Hematopoietic multipotent progenitor cell treated with erythropoietin and hydrocortisone succinate and interleukin-3 and kit ligand, for 4 days (in vitro differentiated cells): ENCODE measurements around the gene SNCB.

Experiments
- DNase-seq: peaks from one replicate; pipeline ENCODE4 v3.0.0-alpha.2; 2015

SNCB gene

GRCh38 chr5:176629853-176630680, at the start of gene SNCB, which contains the start of gene EIF4E1B:
Gene SNCB (minus strand): TSS chr5:176630534. CDS start chr5:176629654, 880 bp downstream.
Gene EIF4E1B (plus strand): TSS chr5:176630675. CDS start chr5:176642788, 12,113 bp downstream.
- DNase-seq, result peak; percentile 67

GRCh38 chr5:176679365-176680225, 49.3 kb upstream of the SNCB start:
- no peak for DNase-seq

GRCh38 chr5:176678584-176678983, 48.2 kb upstream of the SNCB start:
- no peak for DNase-seq

GRCh38 chr5:176677209-176677939, 47.0 kb upstream of the SNCB start:
- DNase-seq, result no peak

DNA sequence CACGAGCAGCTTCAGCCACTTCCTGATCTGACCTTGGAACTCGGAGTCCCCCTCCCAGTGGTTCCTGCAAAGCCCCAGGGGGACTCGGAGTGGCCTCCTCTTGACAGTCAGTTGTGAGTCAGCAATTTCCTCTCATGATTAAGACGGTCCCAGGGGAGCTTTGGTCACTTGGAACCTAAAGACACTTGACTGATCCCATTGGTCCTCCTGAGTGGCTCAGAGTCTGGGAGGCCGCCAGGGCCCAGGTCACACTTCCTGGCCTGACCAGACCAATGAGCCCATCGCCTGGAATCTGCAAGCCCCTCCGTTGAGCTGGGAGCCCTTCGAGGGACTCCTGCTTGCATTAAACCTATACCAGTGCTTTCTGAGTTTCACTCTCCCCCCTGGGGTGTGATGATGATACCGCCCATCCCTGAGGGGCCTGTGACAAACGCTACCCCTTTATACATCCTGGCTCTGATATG, 46.1 kb upstream of the SNCB start:
- DNase-seq, result no peak

DNA sequence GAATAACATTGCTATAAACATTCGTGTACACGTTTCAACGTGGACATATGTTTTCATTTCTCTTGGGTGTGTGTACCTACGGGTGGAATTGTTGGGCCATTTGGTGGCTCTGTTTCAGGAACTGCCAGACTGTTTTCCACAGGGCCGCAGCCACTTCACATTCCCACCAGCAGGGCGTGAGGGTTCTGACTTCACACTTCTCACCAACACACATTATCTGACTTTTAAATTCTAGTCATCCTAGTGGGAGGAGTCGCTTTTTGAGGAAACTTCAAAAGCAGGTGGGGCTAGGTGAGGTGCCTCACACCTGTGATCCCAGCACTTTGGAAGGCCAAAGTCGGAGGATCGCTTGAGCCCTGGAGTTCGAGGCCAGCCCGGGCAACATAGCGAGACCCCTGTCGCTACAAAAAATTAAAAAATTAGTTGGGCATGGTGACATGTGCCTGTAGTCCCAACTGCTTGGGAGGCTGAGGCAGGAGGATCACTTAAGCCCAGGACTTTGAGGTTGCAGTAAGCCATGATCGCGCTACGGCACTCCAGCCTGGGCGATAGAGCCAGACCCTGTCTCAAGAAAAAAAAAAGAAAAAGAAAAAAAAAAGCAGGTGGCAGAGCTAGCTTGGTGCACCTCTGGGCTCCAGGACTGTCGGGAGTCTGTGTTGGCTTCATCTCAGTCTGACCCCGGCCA, 45.5 kb upstream of the SNCB start:
- peak; percentile 37 for DNase-seq

GRCh38 chr5:176674799-176675198, 44.5 kb upstream of the SNCB start:
- DNase-seq, result no peak

DNA sequence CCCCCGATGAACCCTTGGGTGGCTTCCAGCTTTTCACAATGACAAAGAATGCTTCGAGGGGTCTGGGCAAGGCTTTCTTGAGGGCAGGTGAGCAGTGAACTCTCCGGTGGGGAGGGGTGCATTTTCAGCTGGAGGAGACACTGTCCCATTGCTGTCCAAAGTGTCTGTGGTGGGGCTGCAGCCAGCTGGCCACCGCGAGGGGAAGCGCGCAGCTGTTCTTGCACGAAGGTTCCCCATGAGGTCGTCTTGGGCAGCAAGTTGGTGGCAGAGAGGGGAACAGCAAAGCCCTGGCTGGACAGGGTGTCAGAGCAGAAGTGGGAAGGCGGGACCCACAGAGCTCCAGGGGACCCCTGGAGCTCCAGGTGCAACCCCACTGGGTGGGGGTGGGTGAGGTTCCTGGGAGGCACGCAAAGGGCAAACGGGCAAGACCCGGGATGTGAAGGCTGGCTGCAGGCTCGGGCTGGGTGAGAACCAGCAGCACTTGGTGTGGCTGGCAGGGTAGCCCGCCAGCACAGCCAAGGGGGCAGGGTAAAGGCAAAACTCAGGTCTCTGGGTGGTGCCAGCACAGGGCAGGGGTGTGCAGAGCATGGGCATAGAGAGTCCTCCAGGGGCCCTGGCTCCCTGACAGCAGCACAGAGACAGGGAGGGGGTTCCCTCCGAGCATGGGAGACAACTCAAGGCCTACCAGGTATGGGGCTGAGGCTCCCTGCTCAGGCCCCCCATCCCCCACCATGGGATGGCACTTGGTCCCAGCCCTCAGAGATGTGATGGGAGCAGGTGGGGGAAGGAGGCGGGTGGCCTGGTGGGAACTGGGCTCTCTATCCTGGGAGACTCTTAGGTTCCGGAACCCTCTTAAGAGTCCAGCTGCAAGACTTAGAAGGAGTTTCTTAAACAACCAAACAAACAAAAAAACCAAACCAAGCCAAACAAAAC, 43.6 kb upstream of the SNCB start:
- DNase-seq, result no peak

GRCh38 chr5:176671890-176672747, 41.8 kb upstream of the SNCB start:
- DNase-seq, result no peak

- DNase-seq, result no peak
Measured at GRCh38 chr5:176671399-176671798, 41.1 kb upstream of the SNCB start.

GRCh38 chr5:176670449-176670848, 40.1 kb upstream of the SNCB start:
- no peak for DNase-seq

- no peak for DNase-seq
Measured at GRCh38 chr5:176667637-176668036, 37.3 kb upstream of the SNCB start.

- DNase-seq, result no peak
Measured at GRCh38 chr5:176665517-176665916, 35.2 kb upstream of the SNCB start.

- no peak for DNase-seq
Measured at GRCh38 chr5:176664886-176665285, 34.6 kb upstream of the SNCB start.

DNA sequence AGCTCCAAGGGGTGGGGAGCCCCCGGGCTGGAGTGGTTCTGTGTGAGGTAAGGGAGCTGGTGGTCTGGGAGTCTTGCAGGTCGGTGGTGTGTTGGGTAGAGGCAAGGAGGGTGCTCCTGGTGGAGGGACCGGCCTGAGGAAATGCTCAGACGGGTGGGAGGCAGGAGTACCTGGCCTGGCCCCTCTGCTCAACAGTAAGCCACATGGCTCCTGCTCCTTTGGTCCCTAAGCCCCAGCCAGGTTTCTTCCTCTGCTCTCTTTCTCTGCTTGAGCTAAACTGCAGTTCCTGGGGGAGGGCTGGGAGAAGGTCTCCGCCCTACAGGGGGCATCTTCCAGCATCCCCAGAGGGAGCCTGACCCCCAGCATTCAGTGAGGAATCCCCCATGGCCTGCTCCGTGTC, 34.1 kb upstream of the SNCB start:
- no peak for DNase-seq

DNA sequence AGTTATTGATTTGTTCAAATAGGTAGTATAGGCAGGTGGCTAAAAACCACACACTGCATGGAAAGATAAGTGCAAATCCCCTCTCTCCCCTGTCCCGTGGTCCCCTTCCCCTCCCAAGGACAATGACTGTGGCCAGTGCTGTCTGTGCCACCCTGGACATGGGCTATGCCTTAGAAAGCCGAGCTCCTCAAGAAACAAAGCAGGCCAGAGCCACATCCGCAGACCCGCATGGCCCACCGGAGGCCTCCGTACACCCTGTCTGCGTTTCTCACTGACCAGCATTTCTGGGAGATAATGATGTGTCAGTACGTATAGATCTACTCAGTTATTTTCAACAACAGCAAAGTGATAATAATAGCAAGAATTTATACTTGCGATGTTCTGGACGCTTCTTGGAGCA, 33.2 kb upstream of the SNCB start:
- DNase-seq, result no peak

DNA sequence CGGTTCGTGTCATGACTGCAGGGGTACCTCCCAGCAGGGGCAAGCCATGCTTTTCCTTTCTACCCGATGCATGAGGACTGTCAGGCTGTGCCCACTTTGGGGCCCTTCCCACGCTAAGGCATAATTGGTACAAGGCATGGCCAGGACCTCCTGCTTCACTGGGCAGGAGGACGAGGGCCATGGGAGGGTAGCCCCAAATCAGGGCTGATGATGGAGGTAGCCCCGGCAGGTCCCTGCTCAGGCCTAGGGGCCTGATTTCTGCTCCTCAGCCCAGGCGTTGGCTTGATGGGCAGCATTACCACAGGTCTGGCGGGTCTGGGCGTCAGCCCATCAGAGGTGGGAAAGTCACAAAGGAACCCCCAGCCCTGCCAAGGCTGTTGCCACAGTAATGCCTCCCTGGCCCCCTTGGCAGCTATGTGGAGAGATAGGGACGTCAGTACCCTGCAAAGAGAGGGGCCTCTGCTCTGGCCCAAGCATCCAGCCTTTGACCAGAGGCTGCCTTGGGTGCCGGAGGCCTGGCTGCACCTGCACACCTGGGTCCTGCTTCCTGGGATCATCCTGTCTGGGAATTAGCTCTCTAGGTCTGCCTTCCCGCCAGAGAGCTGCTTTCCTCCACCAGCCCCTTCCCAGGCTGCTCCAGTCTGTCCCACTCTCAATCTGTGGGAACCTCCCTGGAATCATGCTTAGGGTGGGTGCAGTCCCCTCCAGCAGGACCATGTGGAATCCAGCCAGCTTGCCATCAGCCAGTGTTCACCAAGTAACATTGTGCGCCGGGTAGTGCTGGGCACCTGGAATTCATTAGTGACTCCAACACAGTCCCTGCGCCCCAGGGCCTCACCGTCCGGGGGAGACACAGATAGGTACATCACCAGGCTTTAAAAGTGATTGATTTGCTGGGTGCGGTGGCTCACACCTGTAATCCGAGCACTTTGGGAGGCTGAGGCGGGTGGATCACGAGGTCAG, 32.3 kb upstream of the SNCB start:
- no peak for DNase-seq

- DNase-seq, result no peak
Measured at GRCh38 chr5:176661676-176662075, 31.3 kb upstream of the SNCB start.
